Activated gamma-delta T cell treated with anti-CD3 and anti-CD28 coated beads, Interleukin-2, amount 50 U/mL, for 16 hours (primary cell): ENCODE measurements around the gene USP48.
"Not testable (repeated sequence)": the region's sequence is repeated elsewhere in the genome, so short reads cannot be mapped to it uniquely, and the experiment has no call there.

Experiments
- DNase-seq: peaks from one replicate; pipeline ENCODE4 v3.0.0-alpha.2; 2020; ENCODE audit warnings: low read depth

USP48 gene, protein sequence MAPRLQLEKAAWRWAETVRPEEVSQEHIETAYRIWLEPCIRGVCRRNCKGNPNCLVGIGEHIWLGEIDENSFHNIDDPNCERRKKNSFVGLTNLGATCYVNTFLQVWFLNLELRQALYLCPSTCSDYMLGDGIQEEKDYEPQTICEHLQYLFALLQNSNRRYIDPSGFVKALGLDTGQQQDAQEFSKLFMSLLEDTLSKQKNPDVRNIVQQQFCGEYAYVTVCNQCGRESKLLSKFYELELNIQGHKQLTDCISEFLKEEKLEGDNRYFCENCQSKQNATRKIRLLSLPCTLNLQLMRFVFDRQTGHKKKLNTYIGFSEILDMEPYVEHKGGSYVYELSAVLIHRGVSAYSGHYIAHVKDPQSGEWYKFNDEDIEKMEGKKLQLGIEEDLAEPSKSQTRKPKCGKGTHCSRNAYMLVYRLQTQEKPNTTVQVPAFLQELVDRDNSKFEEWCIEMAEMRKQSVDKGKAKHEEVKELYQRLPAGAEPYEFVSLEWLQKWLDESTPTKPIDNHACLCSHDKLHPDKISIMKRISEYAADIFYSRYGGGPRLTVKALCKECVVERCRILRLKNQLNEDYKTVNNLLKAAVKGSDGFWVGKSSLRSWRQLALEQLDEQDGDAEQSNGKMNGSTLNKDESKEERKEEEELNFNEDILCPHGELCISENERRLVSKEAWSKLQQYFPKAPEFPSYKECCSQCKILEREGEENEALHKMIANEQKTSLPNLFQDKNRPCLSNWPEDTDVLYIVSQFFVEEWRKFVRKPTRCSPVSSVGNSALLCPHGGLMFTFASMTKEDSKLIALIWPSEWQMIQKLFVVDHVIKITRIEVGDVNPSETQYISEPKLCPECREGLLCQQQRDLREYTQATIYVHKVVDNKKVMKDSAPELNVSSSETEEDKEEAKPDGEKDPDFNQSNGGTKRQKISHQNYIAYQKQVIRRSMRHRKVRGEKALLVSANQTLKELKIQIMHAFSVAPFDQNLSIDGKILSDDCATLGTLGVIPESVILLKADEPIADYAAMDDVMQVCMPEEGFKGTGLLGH

DNA sequence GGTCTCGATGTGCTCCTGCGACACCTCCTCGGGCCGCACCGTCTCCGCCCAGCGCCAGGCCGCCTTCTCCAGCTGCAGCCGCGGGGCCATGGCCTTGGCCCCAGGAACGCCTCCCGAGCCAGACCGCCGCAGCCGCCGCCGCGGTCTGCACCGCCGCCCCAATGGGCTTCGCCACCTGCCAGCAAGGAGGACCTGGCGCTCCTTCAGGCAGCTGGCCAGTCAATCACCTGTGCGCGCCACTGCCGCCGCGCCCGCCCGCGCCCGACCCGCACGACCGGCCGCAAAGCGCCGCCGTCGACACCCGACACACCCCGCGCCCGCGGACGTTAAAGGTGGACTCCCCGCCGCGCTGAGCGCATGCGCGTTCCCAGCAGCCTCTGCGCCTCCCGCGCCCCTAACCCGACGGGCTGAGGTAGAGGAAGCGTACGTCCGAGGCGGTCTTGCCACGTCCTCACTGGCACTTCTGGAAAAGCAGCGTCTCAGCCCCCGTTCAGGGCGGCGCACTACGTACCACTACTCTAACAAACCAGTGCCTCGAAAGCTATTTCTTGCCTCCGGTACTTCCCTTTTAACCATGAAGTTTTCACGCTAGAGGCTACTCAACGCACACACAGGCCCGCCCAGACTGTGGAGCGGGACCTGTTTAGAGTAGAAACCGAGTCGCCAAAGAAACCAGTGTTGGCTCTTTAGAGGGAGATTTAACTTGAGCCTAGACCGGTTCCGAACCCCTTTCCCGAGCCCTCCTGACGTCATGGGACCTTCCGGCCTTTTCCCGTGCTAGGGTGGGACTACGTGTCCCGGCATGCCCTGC, at the start of gene USP48:
TSS of gene USP48 (minus strand) at position 282 of the 811 bp plus-strand sequence. CDS start at position 90, 192 bp downstream.
- peak; percentile 96 for DNase-seq

DNA sequence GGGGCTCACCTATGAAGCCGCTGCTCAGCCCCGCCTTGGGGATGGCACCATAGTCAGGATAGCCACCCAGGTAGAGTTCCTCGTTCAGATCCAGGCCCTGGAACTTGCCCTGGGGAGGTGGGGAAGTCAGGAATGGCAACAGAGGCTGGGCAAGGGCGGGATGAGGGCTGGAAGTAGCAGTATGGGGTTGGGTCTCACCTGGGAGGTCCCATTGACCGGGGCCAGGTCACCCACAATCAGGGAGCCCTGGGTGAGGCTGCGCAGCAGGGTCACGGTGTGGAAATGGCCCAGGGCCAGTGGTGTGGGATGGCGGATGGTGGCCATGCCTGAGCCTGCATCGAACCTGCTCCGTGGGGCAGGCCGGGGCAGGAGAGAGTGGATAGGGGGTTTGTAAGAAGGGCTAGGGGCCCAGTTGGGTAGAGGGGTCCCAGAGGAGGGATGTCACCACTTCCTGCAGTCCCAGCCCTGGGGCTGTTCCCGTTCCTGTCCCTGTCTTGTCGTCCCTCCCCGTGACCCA, 48.6 kb upstream of the USP48 start:
- DNase-seq, result no peak

DNA sequence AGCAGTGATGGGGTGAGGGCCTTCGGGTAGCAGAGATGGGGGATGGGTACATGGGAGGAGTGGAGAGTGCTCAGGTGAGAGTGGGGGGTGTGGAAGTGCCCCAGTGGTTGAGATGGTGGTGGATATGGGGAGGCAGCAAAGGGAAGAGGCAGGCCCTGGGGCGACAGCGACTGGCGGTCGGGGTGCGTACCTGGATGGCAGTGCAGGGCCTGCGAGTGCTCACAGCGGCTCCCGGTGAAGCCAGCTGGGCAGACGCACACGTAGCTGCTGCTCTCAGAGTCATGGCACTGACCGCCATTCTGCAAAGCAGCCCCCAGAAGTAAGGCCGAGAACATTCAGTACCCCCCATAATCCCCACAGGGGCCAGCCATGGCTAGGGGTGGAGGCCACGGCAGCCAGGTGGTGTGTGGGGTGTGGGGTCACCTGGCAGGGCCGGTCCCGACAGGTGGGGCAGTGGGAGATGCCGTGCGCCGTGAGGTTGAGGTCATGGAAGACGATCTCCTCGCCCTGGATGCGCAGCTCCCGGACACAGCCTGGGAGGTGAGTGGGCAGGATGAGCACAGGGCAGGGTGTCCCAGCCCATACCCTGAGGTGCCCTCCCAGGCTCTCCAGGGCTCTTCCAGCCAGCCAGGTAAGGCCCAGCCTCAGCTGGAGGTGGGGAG, 48.0 kb upstream of the USP48 start:
- no peak for DNase-seq

DNA sequence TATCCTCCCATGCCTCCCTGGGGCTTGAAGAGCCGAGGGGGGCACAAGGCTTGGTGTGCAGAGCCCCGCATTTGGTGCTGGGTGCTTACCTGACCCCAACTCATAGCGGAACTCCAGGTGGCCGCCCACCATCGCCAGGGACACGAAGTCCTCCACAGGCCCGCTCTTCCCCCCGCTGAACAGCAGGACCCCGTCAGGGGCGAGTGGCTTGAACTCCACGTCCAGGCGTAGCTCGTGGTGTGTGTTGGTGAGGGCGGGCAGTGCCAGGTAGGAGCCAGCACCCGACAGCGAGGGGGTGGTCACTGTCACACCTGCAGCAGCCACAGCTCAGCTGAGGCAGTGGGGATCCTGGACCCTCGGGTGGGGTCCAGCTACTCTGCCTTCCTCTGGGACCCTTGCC, 46.3 kb upstream of the USP48 start:
- DNase-seq, result no peak

DNA sequence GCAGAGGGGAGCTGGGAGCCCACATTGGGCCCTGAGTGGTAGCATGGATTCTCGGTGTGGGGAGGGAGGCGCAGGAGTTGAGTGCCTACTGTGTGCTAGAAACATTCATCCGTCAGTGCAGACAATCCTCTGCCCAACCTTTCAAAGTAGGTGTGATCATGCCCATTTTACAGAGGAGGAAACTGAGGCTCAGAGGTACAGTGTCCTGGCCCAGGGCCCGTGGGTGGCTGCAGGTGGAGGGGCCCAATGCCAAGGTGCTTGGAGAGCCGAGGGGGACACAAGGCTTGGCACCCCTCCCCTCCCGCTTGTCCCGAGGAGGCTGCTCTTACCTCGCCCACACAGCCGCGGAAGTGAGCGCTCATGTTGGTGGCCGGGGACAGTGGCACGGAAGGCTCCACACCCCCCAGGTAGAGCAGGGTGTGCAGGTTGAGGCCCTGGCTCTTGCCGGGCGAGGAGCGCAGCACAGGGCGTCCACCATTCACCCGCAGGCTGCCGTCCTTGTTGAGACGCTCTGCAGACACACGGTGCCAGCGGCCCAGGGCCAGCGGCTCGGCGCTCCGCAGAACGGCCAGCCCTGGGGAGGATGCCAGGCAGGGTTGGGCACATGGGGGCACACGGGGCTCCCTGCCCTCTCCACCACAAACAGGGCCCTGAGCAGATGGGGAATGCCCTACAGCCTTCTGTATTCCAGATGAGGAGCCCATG, 45.7 kb upstream of the USP48 start:
- no peak for DNase-seq

DNA sequence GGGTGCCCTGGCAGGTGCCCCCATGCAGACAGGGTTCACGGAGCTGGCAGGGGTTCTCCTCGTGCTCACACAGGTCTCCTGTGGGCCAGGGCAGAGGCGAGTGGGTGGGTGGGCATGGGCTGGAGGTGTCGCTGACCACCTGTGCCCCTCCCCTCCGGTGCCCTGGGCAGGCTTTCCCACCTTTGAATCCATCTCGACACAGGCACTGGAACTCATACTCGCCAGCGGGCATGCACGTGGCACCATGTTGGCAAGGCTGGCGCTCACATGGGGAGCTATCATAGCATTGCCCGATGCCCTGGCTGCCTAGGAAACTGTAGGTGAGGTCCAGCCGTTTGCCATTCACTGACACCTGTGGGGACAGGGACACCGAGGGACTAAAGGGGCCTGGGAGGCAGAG, 45.1 kb upstream of the USP48 start:
- DNase-seq, result no peak

DNA sequence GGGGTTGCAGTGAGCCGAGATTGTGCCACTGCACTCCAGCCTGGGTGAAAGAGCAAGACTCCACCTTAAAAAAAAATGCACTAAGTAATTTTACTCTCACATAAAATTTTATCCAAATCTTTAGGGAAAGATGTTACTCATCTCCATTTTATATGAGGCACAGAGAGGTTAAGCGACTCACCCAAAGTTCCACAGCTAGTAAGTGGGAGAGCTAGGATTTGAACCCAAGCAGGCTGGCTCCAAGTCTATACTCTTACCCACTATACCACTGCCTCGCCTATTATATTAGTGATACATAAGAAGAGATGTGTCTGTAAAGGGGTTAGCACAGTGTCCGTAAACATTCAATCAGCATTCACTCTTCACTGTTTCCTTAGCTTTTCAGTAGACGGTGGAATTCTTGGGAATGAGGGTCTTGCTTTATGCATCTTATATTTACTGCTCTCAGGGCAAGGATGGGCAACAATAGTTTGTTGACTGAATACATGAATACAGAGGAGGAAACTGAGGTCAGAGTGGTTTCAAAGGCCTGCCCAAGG, 44.3 kb upstream of the USP48 start:
- DNase-seq, result no peak

DNA sequence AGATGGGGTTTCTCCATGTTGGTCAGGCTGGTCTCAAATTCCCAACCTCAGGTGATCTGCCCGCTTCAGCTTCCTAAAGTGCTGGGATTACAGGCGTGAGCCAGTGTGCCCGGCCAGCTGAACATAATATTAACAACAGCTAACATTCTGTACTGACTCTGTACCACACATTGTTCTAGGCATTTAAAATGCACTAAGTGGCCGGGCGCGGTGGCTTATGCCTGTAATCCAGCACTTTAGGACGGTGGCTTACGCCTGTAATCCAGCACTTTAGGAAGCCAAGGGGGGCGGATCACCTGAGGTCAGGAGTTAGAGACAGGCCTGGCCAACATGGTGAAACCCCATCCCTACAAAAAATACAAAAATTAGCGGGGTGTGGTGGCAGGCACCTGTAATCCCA, 43.7 kb upstream of the USP48 start:
- not testable (repeated sequence) for DNase-seq

DNA sequence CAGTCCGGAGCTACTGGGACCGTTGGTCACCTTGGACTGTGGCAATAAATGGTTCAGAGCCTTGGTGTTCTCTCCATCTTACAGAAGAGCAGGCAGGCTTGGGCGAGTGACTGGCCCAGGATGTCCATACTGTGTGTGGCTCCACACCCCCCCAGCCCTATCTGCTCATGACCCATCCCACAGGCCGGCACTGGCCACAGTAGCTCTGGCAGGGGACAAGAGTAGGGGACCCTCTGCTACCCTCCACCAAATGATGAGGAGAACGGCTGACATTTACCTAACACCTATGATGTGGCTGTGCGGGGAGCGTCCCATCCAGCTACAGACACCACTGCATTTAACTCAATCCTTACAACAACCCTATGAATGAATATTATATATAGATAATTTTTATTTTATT, 42.4 kb upstream of the USP48 start:
- DNase-seq, result no peak

DNA sequence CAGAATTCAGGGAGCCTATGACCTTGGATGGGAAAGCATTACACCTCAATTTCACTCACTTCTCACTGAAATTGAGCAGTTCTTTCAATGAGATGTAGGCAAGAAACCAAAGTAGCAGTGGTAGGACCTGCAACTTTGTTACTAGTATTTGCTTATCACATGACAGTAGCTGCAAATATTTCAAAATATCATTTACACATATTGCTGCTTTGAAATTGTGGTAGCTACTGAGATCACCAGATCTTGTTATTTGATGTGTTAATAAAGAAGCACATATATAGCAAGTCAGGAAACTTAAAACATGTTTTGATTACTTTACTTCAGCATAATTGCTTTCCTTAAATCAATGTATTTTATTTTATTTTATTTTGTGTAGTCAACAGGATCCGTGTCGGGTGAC, 42.0 kb upstream of the USP48 start:
- no peak for DNase-seq

DNA sequence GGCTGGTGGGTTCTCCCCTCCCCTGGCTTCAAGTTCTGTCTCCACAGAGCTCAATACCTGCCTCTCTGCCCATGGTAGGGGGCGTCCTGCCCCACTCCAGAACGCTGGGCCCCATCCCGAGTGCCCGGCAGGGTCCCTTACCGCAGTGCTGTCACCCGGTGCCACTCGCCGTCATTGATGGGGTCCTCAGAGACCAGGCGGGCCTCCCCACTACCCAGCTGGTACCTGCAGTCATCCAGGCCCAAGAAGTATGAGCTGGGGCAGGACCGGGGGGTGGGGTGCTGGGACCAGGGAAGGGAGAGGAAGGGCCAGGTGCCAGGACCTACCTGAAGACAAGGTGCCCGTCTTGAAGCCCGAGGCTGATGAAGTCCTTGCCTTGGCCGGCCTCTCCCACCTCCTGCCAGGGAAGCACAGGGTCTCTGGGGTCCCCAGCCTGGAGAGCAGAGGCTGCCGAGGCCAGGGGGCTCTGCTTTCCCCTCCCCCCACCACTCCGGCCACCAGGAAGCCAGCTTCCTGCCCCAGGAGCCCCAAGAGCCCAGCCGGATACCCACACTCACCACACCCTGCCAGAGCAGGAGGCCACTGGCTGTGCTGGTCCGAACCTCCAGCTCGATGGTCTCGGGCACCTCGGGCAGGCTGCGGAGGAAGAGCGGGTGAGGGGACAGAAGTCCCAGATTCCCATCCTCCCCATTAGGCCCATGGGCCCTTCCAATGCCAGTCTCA, 41.2 kb upstream of the USP48 start:
- no peak for DNase-seq

DNA sequence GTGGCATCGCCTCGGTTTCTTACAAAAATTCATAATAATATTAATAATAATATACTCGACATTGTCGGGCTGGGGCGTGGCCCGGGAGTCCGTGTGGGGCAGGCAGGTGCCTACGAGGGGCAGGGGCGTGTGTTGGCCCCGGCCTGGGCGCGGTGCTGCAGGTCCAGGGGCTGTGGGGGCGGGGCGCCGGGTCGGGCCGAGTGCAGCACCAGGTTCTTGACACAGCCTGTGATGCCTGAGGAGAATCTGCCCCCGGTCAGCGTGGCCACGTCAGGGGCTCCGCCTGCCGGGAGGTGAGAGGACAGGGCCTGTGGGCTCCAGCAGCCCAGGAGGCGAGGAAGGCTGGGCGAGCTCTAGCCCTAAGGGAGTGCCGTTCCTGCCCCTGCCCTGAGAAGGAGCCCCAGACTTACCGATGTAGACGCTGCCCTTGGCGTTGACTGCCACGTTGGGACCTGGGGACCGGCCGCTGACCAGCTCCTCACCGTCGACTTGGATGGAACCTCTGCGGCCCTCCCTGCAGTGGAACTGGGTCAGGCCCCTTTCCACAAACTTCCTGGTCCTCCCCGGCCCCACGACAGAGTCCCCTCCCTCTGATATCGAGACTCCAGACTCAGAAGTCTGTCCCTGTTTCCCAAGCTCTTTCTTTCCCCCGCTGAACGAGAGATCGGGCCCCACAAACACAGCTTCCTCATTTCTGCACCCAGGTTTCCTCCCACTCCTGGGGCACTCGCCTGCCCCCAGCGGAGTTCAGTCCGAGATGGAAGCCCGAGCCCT, 40.4 kb upstream of the USP48 start:
- no peak for DNase-seq

DNA sequence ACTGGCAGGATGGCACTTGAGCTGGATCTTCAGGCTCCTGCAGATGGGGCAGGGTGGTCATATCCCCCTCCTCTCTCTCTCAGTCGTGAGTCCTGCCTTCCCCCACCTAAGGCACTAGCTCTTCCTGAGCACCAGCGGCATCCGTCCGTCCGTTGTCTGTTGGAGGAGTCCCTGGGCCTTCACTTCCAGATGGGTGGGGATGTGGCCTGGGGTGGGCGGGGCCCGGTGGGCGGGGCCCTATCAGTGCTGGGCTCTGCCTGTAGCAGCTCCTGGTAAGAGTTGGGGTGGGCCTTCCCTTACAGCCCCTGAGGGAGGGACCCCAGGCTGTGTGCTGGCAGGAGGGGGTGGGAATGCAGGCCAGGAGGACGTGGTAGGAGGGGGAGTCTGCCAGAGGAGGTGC, 39.4 kb upstream of the USP48 start:
- DNase-seq, result no peak

DNA sequence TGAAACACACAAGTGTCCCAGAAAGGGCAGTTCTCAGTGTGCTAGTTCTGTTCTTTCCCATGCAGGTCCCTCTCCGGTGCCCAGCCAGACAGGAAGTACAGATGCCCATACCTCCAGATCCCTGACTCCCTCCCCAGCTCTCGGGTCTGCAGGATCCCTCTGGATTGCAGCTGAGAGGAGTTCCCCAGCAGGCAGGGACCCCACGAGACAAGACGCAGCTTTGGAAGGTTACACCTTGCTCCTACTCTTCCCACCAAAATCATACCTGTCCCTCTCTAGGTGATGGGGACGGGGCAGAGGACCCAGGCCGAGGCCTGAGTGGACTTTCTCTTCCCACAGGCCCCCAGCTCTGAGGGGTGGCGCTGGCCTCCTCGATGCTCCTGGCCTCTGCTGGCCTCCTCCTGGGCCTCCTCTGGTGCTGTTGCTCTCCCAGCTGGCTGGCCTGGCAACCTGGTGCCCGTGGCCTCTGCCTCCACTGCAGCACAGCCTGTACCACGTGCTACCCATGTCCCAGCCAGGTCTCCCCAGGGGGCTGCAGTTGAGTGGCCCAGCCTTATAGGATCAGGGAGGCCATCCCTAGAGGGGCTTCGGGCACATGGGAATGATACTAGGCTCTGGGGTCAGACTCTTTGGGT, 38.6 kb upstream of the USP48 start:
- DNase-seq, result no peak

DNA sequence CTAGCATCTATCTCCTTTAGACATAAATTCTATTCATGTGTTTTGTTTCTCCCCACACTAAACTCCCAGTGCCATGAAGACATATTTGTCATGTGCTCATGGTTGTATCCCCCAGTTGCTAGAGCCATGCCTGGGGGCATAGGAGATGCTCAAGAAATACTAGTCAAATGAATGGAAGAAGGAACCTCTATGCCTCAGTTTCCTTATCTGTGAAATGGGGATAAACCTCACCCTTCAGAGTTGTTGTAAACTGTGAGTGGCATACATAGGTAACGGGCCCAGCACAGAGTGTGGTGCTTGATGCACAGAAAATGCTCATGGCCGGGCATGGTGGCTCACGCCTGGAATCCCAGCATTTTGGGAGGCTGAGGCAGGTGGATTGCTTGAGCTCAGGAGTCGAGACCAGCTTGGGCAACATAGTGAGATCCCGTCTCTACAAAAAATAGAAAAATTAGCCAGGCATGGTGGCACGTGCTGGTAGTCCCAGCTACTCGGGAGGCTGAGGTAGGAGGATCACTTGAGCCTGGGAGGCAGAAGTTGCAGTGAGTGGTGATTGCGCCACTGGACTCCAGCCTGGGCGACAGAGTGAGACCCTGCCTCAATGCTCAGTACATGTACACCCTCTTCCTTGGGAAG, 37.8 kb upstream of the USP48 start:
- DNase-seq, result no peak

DNA sequence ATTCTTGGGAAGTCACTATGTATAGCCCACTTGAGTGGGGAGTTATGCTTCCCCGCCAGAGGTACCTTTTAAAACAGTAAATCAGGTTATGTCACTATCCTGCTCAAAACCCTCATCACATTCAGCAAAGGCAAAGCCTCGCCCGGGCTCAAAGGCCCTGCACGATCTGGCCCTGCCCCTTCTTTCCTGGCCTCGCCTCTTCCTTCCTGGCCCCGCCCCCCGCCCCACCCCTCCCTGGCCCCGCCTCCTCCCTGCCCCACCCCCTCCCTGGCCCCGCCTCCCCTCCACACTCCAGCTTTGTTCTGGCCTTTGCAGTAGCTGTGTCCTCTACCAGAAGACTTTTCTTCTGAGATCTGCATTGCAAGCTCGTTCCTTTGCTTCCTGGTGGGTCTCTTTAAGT, 35.7 kb upstream of the USP48 start:
- no peak for DNase-seq

DNA sequence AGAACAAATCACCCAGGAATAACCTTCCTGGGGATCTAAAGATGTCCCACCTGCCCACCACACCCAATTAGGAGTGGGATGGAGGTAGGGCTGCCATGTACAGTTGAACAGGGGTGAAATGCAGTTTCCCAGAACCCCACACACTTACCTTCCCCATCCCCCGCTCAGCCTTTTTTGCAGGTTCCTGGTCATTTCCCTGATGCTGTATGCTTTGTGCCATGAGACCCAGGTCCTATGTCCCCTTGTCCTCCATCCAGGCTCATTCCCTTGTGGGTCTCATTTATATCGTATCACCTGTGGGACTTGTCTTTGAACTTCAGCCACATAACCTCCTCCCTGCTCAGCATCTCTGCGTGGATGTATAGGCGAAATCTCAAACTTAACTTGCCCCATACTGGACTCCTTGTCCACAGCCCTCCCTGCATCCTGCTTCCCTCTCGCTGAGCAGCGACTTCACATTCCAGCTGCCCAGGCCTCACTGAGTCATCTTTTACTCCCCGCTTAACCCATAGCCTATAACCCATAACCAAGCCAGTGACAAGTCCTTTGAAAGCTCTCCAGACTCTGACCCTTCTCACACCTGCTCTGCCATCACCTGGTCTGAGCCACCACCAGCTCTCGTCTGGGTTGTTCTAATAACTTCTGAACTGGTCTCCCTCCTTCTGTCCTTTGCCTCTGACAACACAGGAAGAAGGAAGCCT, 33.8 kb upstream of the USP48 start:
- DNase-seq, result no peak
